GM18868 (cell line): ENCODE results near the gene AQP12B.
"Not testable (repeated sequence)": the region's sequence is repeated elsewhere in the genome, so short reads cannot be mapped to it uniquely, and the experiment has no call there.

Experiments
- ATAC-seq: cut with Tn5 transposase; IDR thresholded peaks from one replicate; pipeline ENCODE4 v1.9.1; 2021; ENCODE audit warnings: mild to moderate bottlenecking, moderate library complexity; ENCODE audit not compliant: unreplicated experiment

The AQP12B gene

DNA sequence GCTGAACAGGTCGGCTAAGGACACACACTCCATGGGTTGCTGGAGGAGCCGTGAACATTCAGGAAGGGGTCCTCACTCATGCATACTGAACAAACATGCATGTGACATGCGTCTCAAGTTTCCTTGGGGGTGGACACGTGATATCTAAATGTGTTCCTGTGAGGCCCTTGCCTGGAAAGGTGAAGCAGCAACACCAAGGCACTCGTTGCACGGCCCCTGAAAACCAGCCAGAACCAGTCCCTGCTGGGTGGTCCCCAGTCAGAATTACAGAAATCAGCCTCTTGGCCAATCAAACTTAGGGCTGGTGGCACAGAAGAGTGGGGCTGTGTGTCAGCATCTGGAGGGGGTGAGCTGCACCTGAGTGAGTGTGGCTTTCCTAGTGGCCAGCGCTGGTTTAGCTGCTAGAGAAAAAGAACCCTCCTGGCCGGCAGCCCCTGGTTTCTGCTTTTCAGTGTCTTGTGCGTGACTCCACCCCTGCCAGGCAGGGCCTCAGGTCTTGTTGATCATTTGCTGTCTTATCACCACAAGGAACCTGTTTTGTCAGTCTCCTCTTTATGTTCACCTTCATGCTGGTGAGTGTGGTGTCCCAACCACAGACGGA is 3.2 kb upstream of the AQP12B start:
- no peak for ATAC-seq

DNA sequence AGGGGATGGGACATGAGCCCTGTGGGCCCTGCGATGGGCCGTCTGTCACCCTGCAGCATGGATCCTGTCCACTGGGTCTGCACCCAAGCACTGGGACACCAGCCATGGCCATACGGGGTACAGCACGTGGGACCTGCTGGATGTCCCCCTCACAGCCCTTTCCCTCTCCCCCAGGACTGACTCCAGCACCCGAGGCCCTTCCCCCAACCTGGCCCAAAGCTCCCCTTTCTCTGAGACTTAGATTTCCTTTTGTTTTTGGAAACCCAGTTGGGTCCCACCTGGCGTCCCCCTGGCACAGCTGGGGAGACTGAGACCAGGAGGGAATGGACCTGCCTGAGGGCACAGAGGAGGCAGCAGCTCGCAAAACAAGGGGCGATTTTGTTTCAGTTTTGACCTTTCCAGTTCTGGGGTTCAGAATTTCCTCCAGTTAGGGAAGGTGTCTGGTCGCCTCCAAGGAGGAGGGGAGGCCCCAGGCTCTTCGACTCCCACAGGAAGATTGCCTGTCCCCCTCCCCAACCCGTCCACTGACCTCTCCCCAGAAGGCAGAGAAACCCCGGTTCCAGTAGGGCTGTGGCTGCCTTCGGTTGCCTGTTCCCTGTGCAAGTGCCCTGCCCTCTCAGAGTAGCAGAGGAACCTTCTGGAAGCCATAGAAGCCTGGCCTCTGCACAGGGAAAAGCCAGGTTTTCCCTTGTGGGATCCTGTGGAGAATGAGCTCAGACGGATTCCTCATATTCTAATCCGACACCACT is 1.5 kb upstream of the AQP12B start:
- ATAC-seq = not testable (repeated sequence)

DNA sequence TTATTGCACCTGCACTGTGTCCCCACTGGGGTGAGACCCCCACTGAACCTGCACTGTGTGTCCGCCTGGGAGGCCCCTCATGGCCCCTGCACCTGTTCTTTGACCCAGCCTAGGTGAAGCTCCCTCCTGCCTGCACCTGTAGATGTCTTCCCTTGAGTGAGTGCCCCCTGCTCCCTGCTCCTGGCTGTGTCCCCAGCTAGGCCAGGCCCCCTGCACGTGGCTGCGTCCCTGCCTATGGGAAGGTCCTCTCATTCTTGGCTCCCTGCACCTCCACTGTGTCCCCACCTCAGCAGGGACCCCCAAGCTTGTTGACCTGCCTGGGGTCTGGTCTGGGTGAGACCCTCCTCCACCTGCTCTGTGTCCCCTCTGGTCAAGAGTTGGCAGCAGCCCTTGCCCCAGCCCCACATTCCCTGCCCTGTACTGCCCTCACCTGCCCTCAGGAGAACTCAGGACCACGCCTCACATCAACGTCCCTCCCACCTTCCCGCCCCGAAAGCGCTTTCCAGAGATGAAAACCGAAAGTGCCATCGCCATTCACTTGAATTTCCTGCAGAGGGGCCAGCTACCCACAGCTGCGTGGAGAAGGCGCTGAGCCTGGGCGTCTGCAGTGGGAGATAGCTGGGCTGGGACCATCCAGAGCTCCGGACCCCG is 769 bp upstream of the AQP12B start:
- ATAC-seq = not testable (repeated sequence)

DNA sequence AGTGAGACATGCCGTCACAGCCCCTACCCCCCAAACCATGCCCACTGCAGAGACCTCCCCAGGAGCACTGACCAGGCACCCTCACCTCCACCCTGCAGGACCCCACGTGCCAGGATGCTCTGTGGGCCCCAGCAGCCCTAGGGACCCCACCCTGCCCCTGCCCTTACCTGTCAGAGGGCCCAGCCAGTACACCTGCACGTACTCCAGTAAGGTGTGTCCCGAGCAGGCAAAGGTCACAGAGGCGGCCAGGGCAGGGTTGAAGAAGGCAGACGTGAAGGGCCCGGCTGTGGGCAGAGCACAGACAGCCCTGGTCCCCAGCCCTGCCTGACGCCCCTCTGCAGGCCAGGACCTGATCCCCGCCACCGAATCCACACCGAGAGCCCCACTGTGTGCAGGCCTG is 2.5 kb downstream of the AQP12B start:
- ATAC-seq = not testable (repeated sequence)

DNA sequence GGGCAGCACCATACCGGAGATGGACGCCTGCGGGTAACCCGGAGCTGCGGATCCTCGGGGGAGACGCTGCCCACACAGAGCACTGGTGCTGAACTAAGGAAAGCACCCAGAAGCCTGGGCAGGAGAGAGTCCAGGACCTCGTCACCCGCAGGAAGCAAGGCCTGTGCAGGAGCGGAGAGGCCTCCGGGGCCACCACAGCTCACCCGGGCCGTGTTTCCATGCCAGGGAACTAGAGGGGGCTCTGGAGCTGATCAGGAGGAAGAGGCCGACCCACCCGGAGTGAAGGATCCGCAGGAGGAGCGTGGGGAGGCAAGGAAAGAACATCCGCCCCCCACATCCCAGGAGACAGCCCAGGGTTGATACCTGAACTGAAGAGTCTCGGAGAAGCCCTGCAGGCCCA is 3.8 kb downstream of the AQP12B start:
- not testable (repeated sequence) for ATAC-seq

DNA sequence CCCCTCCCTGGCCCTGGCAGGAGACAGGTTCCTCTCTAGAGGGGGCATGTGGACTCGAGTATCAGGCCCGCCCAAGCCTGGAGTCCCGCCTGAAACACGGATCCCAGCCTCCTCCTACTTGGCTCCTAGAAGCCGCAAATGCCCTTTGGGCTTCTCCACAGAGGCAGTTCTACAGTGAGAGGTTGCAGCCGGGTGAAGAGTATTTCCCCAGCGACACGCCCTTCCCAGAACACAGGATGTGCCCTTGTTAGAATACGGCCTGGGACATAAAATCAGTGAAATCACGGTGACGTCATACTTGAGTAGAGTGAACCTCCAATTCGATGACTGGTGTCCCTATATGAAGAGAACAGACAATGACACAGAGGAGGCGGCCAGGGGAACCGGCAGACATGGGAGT is 4.6 kb downstream of the AQP12B start:
- ATAC-seq = not testable (repeated sequence)

DNA sequence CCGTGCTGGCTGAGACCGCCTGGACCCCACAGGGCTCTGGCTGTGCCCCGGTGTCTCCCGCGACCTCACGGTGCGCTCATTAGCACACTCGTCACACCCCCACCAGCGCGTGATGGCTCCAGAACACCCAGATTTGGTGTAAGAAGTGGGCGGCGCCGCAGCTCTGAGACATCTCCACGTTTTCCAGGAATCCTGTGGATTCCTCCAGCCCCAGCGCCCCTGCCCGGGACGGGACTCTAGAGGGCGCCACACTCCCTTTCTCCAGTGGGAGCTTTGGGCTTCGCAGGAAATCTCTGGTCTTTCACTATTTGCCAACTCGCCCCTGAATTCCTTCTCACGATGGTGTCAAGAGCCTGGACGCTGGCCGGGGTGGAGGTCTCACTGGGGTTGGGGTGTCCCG is 7.3 kb downstream of the AQP12B start:
- not testable (repeated sequence) for ATAC-seq

DNA sequence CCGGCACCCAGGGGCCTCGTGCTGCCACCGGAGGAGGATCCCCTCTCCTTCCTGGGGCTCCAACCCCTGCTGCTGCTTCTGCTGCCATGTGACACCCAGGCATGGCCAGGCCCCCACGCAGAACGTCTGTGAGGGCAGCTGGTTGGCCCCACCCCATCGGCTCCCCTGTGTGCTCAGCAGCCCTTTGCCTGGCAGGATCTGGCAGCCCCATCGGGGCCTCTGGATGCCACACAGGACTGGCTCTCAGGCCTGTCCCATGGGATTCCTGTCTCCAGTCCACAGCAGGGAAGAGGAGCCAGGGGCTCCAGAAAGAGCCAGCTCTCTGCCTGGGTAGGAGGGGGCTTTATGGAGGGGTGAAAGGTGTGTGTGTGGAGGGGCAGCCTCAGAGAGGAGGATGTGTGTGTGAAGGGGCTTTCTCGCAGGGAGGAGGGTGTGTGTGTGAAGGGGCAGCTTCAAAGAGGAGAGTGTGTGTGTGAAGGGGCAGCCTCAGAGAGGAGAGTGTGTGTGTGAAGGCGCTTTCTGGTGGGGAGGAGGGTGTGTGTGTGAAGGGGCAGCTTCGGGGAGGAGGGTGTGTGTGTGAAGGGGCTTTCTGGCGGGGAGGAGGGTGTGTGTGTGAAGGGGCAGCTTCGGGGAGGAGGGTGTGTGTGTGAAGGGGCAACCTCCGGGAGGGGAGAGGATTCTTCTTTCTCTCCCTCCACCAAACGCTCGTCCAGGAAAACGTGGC is 8.1 kb downstream of the AQP12B start:
- ATAC-seq = not testable (repeated sequence)

DNA sequence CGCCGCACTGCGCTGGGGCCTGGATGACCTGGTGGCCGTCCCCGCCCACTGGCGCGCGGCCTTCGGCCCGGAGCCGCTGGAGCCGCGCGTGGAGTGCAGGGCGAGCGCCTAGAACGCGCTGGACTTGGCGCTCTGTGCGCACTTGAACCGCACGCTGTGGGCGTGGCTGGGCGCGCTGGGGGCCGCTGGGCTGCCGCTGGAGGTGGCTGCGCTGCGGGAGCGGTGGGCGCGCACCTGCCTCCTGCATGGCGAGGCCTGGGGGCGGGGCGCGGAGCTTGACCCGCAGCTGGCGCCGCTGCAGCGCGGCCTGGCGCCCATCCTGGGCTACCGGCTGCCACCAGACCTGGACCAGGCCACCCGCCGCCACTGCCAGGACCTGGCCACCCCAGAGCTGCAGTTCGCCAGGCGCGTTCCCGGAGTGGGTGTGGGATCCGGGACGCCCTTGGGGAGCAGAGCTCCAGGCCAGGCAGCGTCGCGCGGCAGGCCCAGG is 9.9 kb downstream of the AQP12B start:
- ATAC-seq = no peak

DNA sequence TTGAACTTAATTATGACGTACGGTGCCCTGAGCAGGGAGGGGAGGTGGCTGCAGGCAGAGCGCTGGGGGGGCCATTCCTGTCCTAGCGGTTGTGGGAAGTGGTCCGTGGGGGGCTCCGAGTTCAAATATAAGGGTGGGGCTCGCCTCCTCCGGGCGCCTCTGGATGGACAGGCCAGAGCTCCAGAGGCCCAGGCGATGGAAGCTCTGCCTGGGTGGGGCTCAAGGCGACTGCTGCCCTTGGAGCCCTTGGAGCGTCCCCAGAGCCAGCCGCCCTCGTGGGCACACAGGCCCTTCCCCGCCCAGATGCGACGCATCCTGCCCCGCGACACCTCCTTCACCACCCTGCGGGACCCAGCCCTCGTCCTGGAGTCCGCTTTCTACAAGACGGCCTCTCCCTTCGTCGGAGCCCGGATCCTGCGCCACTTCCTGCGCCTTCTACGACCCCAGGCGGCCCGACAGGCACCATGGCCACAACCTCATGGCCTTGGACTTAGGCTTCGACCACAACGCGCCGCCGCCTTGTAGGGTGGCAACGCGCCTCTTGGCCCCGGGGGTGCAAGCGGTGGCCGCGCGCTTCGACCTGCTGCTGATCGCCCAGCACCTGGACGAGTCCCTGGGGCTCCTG is 10.5 kb downstream of the AQP12B start:
- no peak for ATAC-seq

DNA sequence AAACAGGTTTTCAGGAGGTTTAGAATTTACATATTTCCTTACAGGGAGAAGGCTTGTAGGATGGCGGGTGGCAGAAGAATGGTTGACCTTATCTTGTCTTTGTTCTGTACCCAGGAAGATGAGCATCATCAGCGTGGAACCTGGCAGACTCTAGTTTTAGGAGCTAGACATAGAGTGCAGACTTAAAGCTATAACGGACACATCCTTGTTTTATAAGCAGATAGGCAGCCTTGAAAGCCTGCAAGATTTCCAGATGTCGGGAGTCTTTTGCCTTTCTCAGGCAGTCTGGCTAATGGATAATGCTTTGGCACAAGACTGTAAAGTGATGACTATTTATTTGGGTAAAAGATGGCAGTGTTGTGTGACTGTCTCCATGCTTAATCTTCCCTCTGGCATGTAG is 11.7 kb downstream of the AQP12B start:
- no peak for ATAC-seq

DNA sequence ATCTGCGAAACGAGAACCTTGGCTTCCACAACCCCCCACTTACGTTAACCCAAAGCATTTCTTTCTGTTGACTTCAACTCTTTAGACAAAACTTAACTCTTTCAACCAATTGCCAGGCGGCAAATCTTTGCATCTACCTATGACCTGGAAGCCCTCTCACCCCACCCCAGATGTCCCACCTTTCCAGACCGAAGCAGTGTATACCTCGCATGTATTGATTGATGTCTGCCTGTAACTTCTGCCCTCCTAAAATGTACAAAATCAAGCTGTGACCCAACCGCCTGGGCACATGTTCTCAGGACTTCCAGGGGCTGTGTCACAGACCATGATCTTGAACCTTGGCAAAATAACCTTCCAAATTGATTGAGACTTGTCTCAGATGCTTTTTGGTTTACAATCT is 12.3 kb downstream of the AQP12B start:
- ATAC-seq = no peak

DNA sequence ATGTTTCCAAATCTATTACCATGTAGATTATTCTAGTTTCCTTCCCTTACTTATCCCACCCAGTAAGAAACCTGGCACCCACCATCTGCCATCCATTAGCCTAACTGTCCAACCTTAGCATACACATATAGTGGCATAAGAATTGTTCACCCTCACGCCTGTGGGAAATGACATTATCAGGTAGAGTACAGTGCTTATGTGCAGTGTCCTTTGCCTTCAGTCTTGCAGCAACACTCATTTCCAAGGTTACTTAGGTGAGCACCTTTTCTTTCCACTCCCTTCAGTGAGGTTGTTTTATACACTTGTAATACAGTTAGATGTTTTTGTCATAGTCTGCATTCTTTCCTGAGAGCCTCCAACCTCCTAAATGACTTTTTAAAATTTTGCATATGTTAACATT is 18.1 kb downstream of the AQP12B start:
- ATAC-seq = no peak

DNA sequence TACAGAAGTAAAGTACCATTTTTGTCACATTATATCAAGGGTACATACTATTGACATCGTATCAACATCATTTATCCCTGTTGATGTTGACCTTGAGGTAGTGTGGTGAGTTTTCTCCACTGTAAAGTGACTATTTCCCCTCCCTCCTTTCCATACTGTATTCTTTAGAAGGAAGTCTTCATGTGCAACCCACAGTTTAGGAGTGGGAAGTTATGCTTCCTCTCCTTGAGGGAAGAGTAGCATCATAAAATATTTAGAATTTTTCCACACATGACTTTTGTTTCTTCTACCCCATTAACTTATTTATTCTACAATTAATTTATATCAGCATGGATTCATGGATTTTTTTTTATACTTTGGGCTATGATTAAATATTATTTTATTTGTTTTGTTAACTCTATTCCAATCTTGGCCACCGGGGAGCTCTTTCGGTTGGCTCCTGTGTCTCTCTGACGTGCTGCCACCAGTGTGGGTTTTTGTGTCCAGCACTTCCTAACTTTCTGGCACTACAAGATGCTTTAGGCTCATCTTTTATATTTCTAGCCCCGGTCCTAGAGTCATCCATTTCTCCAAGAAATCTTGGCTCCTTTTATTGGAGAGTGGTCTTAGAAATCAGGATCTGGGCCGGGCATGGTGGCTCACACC is 19.0 kb downstream of the AQP12B start:
- no peak for ATAC-seq

DNA sequence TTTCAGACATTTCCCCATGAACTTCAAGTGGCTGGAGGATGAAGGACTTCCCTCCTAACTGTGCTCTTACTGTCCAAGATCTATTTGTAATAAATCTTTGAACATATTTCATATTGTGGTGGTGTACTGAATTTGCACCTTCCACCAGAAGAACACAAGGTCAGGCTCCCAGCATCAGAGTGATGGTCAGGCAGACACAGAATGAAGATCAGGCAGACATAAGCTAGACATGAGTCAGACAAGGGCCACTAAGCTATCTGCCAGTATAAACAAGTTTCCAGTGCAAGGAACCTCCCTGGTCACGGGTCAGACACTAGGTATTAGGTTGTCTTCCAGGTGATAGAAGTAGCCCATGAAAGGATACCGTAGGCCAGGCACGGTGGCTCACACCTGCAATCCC is 20.0 kb downstream of the AQP12B start:
- no peak for ATAC-seq

DNA sequence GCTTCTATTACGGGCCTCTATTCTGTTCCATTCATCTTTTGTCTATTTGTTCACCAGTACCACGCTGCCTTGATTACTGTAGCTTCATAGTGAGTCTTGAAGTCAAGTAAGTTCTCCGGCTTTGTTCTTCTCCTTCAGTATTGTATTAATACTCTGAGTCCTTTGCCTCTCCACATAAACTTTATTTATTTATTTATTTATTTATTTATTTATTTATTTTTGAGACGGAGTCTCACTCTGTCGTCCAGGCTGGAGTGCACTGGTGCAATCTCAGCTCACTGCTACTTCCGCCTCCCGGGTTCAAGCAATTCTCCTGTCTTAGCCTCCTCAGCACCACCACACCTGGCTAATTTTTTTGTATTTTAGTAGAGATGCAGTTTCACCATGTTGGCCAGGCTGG is 22.8 kb downstream of the AQP12B start:
- ATAC-seq = not testable (repeated sequence)

DNA sequence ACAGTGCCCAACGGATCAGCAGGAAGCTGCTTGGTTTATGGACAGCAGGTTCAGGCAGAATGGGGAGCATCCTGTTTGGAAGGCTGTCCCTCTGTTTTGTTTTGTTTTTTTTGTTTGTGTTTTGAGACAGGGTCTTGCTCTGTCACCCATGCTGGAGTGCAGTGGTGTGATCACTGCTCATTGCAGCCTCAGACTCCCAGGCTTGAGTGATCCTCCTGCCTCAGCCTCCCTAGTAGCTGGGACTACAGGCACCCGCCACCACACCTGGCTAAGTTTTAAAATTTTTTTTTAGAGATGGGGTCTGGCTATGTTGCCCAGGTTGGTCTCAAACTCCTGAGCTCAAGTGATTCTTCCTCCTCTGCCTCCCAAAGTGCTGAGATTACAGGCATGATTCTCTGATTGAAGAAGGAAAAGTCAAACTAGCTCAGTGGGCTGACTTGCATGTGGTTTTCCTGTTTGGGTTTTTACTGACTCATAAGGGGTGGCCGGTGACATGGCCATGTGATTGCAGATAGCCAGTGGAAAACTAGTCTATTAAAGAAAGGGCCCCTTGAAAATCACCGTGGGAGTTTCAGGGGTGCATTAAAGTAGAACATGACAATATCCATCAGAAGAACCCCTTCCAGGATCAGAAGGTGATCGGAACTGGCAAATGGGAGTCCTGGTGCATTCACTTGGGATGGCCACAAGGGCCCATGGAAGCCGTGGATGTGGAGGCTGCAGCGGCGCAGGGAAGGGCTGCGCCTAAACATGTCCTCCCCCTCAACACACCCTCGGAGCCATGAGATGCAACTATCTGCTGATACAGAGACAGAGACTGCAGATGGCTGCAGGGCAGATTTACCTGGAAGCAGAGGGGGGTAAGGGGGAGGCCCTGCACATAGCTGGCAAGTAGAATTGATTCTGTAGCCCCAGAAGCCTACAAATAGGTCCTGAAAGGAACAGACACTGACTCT is 26.5 kb downstream of the AQP12B start:
- ATAC-seq = no peak

DNA sequence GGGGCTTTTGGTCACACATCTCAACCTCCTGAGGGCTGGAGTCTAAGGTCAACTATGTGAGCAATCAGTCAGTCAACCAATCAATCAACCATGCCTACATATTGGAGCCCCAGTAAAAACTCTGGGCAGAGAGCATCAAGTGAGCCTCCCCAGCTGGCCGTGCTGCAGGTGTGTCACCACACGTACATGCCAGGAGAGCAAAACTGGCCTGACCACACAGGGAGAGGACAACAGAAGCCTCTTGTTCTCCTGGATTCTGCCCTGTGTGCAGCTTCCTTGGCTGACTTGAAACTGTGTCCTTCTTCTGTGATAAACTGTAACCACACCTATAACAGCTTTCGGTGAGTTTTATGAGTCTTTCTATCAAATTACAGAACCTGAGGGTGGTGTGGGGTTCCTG is 31.5 kb downstream of the AQP12B start:
- ATAC-seq = no peak

DNA sequence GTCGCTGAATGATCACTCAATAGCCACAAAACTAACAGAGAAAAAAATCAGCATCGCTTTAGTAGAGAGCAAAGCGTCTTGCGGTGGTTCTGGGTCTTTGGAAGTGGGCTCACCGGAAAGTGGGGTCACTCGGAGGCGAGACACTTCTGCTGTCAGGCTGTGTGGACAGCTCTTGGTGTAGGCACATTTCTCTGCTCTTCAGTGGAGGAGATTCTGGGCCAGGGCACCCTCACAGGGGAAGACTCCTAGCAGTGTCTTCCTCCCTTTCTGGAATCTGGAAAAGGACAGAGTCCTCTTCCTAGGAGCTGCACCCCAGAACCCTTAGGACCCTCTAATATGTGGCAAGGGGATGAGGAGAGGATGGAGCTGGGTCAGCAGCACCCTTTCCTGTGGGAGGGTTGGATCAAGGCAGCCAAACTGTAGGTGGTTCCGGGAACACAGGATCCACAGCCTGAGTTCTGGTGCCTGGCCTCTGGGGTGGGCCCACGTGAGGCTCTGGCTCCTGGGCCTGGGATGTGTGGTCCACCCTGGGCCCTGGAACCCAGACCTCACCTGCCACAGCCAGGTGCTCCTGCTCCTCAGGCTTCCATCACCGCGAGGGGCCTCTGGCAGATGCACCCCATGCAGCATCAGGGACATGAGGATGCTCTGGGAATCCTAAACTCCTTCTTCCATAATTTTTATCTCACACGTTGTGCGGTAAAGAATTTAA is 32.3 kb downstream of the AQP12B start:
- ATAC-seq = no peak
